Neural cell (in vitro differentiated cells): ENCODE measurements around the gene PRKAR1A. TPM values are rescaled to one million over a fixed set of nuclear protein-coding genes. Genes with fewer than 3 reads are reported as not detected.
"Not testable (repeated sequence)": the region's sequence is repeated elsewhere in the genome, so short reads cannot be mapped to it uniquely, and the experiment has no call there.

Experiments
- H2AFZ ChIP-seq: fragments of 200-600, 300-800 bp; sonication (generic), shearing (Covaris generic); 2 replicates; pipeline ENCODE4 v1.6.0; 2014; ENCODE audit warnings: low read depth, mild to moderate bottlenecking, antibody characterized with exemption, low read length, moderate library complexity
- H3F3A ChIP-seq: fragments of 200-600 bp; shearing (Covaris generic); 2 replicates; pipeline ENCODE4 v1.6.1; 2016; ENCODE audit warnings: mild to moderate bottlenecking, moderate library complexity, mixed read lengths, antibody characterized with exemption, low read length; ENCODE audit not compliant: insufficient read depth, poor library complexity, severe bottlenecking
- H3K27ac ChIP-seq: fragments of 200-600, 300-800 bp; sonication (generic), shearing (Covaris generic); 2 replicates; pipeline ENCODE4 v1.5.1; 2014; ENCODE audit warnings: mild to moderate bottlenecking, low read length, moderate library complexity
- H3K27me3 ChIP-seq: fragments of 300-800, 200-600 bp; sonication (generic), shearing (Covaris generic); 2 replicates; pipeline ENCODE4 v1.6.0; 2014; ENCODE audit warnings: mild to moderate bottlenecking, low read depth, low read length, moderate library complexity; ENCODE audit not compliant: insufficient read depth
- H3K36me3 ChIP-seq: fragments of 300-800, 200-600 bp; sonication (generic), shearing (Covaris generic); 2 replicates; pipeline ENCODE4 v1.5.1; 2014; ENCODE audit warnings: mild to moderate bottlenecking, antibody characterized with exemption, low read length, moderate library complexity; ENCODE audit not compliant: insufficient read depth
- H3K4me2 ChIP-seq: fragments of 300-800, 200-600 bp; sonication (generic), shearing (Covaris generic); 2 replicates; pipeline ENCODE4 v1.6.0; 2014; ENCODE audit warnings: mild to moderate bottlenecking, low read length
- H3K4me3 ChIP-seq: fragments of 300-800, 200-600 bp; sonication (generic), shearing (Covaris generic); 2 replicates; pipeline ENCODE4 v1.5.1; 2014; ENCODE audit warnings: mild to moderate bottlenecking, low read length, moderate library complexity
- H3K79me2 ChIP-seq: fragments of 200-600 bp; shearing (Covaris generic); replicated peaks from 2 replicates; pipeline ENCODE4 v1.6.0; 2014; ENCODE audit warnings: mild to moderate bottlenecking, low read length, moderate library complexity; ENCODE audit not compliant: insufficient read depth
- H3K9ac ChIP-seq: fragments of 300-800, 200-600 bp; sonication (generic), shearing (Covaris generic); 2 replicates; pipeline ENCODE4 v1.6.1; 2016; ENCODE audit warnings: mild to moderate bottlenecking, low read length, mixed read lengths
- H3K9me2 ChIP-seq: fragments of 200-600 bp; shearing (Covaris generic); 2 replicates; pipeline ENCODE4 v1.6.1; 2016; ENCODE audit warnings: mild to moderate bottlenecking, low read length, mixed read lengths; ENCODE audit not compliant: insufficient read depth
- H3K9me3 ChIP-seq: fragments of 200-600, 300-800 bp; sonication (generic), shearing (Covaris generic); 2 replicates; pipeline ENCODE4 v1.6.1; 2016; ENCODE audit warnings: mild to moderate bottlenecking, mixed run types, low read length, moderate library complexity, mixed read lengths
- H4K20me1 ChIP-seq: fragments of 200-600 bp; shearing (Covaris generic); 2 replicates; pipeline ENCODE4 v1.6.1; 2016; ENCODE audit warnings: mild to moderate bottlenecking, mixed run types; ENCODE audit not compliant: insufficient read depth
- EP300 ChIP-seq: fragments of 450-650 bp; conservative IDR thresholded peaks from 2 replicates; pipeline ENCODE4 v1.6.1; 2014; ENCODE audit warnings: antibody characterized with exemption, mild to moderate bottlenecking, moderate library complexity; ENCODE audit not compliant: poor library complexity, severe bottlenecking
- EZH2 ChIP-seq: fragments of 200-600, 300-800 bp; shearing (Covaris generic), sonication (generic); IDR thresholded peaks from 2 replicates; pipeline ENCODE4 v1.6.1; 2014; ENCODE audit warnings: antibody characterized with exemption, low read length, borderline replicate concordance, mild to moderate bottlenecking; ENCODE audit not compliant: insufficient read depth, poor library complexity, severe bottlenecking
- MXI1 ChIP-seq: fragments of 450-650 bp; conservative IDR thresholded peaks from 2 replicates; pipeline ENCODE4 v1.6.1; 2014; ENCODE audit warnings: antibody characterized with exemption, mild to moderate bottlenecking; ENCODE audit not compliant: poor library complexity, severe bottlenecking
- POLR2AphosphoS5 ChIP-seq: IDR thresholded peaks from 2 replicates; pipeline ENCODE4 v1.6.1; 2012
- RAD21 ChIP-seq: fragments of 450-650 bp; conservative IDR thresholded peaks from 2 replicates; pipeline ENCODE4 v1.6.1; 2014; ENCODE audit warnings: antibody characterized with exemption, mild to moderate bottlenecking, moderate library complexity
- SMC3 ChIP-seq: fragments of 450-650 bp; conservative IDR thresholded peaks from 2 replicates; pipeline ENCODE4 v1.6.1; 2014; ENCODE audit warnings: antibody characterized with exemption, mild to moderate bottlenecking, moderate library complexity; ENCODE audit not compliant: poor library complexity
- TAF1 ChIP-seq: IDR thresholded peaks from 2 replicates; pipeline ENCODE4 v1.6.1; 2012; ENCODE audit warnings: low read depth
- polyA plus RNA-seq: library from polyadenylated mRNA; depleted of rRNA; stranded (reverse); fragments of >200 nt; gene quantifications from 2 replicates; pipeline ENCODE4 v1.2.3, GENCODE V29; 2014
- TF ChIP-seq, protein P1 (sequence below): IDR thresholded peaks from 2 replicates; pipeline ENCODE4 v1.6.1; 2012; ENCODE audit warnings: borderline replicate concordance
- TF ChIP-seq, protein P2 (sequence below): fragments of 450-650 bp; IDR thresholded peaks from 2 replicates; pipeline ENCODE4 v1.5.1; 2014; ENCODE audit warnings: antibody characterized with exemption, mild to moderate bottlenecking, moderate library complexity; ENCODE audit not compliant: poor library complexity, severe bottlenecking

PRKAR1A gene
- polyA plus RNA-seq, 1 donor from 2014 or later, result 539 TPM

DNA sequence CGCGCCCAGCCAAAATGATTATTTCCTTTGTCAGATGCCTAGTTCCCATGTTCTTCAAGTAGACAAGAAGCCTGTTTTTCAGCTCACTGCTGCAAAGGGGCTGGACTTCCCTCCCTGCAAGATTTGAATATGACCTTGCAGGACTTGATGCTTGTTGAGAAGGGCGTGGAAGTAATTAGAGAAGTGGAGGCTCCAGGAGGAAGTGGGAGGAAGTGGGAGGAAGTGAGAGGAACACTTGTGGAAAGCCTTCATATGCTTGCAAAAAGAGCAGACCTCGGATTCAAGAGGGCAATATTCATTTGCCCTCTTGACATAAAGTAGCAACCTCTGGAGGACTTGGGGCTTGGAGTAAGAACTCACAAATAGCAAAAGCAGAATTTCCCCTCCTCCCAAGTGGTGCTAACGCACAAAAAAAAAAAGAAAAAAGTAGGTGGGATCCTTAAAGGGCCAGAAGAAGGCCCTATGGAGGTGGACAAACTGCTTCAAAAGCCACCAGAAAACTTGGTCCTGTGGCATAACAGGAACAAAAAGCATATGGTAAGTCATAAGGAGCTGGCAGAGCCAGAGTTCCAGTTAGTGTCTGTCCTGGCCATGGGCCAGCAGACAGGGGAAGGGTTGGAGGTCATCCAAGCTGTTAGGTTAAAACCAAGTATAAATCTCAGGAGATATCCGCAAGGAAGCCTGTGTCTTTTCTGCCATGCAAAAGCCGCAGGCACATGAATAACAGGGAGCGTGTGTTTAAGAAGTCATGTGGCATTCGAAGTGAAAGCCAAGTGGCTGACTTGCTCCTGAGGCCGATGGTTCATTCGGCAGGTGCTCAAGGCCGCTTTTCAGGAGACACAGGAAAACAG is 20.6 kb upstream of the PRKAR1A start:
- Histone ChIP-seq H3K9me3 (no peaks in the 10 kb centered on the region), H4K20me1 (no peaks in the 10 kb centered on the region), H3K4me2 (no peak overlapping the region), H3K79me2 (no peaks in the 10 kb centered on the region), H3K9me2 (no peaks in the 10 kb centered on the region), H3F3A (no peaks in the 10 kb centered on the region), H3K36me3 (no peaks in the 10 kb centered on the region), H3K27me3 (no peaks in the 10 kb centered on the region), H3K9ac (no peak overlapping the region), H3K4me3 (no peak overlapping the region), H3K27ac (no peak overlapping the region), H2AFZ (no peak overlapping the region)
- TF ChIP-seq, protein P1, sequence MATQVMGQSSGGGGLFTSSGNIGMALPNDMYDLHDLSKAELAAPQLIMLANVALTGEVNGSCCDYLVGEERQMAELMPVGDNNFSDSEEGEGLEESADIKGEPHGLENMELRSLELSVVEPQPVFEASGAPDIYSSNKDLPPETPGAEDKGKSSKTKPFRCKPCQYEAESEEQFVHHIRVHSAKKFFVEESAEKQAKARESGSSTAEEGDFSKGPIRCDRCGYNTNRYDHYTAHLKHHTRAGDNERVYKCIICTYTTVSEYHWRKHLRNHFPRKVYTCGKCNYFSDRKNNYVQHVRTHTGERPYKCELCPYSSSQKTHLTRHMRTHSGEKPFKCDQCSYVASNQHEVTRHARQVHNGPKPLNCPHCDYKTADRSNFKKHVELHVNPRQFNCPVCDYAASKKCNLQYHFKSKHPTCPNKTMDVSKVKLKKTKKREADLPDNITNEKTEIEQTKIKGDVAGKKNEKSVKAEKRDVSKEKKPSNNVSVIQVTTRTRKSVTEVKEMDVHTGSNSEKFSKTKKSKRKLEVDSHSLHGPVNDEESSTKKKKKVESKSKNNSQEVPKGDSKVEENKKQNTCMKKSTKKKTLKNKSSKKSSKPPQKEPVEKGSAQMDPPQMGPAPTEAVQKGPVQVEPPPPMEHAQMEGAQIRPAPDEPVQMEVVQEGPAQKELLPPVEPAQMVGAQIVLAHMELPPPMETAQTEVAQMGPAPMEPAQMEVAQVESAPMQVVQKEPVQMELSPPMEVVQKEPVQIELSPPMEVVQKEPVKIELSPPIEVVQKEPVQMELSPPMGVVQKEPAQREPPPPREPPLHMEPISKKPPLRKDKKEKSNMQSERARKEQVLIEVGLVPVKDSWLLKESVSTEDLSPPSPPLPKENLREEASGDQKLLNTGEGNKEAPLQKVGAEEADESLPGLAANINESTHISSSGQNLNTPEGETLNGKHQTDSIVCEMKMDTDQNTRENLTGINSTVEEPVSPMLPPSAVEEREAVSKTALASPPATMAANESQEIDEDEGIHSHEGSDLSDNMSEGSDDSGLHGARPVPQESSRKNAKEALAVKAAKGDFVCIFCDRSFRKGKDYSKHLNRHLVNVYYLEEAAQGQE, result no peak
- no peak for TF ChIP-seq EZH2
- no peak for TF ChIP-seq POLR2AphosphoS5
- TF ChIP-seq, protein P2, sequence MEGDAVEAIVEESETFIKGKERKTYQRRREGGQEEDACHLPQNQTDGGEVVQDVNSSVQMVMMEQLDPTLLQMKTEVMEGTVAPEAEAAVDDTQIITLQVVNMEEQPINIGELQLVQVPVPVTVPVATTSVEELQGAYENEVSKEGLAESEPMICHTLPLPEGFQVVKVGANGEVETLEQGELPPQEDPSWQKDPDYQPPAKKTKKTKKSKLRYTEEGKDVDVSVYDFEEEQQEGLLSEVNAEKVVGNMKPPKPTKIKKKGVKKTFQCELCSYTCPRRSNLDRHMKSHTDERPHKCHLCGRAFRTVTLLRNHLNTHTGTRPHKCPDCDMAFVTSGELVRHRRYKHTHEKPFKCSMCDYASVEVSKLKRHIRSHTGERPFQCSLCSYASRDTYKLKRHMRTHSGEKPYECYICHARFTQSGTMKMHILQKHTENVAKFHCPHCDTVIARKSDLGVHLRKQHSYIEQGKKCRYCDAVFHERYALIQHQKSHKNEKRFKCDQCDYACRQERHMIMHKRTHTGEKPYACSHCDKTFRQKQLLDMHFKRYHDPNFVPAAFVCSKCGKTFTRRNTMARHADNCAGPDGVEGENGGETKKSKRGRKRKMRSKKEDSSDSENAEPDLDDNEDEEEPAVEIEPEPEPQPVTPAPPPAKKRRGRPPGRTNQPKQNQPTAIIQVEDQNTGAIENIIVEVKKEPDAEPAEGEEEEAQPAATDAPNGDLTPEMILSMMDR, result no peak
- TF ChIP-seq EP300, result no peak
- TF ChIP-seq TAF1, result no peak
- no peak for TF ChIP-seq SMC3
- TF ChIP-seq RAD21, result no peak
- TF ChIP-seq MXI1, result no peak

DNA sequence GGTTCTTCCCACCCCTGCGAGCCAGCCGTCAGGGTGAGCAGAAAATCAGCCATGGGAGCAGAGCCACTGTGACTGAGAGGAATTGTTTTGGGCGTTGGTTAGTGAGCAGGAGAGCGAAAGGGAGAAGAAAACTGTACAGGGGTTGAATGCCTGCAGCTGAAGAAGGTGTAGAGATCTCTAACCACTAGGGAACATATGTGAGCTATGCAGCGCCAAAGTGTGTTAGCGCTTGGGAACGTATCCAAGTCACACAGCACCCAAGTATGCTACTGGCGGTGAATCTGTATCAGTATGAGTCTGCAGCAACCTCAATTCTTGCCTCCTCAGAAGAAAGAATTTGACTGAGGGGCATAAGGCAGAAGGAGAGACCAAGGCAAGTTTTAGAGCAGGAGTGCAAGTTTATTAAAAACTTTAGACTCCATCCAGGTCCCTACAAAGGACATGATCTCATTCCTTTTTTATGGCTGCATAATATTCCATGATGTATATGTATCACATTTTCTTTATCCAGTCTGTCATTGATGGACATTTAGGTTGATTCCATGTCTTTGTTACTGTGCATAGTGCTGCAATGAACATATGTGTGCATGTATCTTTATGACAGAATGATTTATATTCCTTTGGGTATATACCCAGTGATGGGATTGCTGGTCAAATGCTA is 19.7 kb upstream of the PRKAR1A start:
- H2AFZ ChIP-seq, H3K79me2 ChIP-seq, H3K36me3 ChIP-seq, H3F3A ChIP-seq, H3K4me2 ChIP-seq, H3K27ac ChIP-seq, H3K9me3 ChIP-seq, H3K9ac ChIP-seq, H4K20me1 ChIP-seq, H3K27me3 ChIP-seq, H3K4me3 ChIP-seq, H3K9me2 ChIP-seq: not testable (repeated sequence)
